PC-9 (cell line): Measurements from ENCODE around the gene TMEM123. TPM values are rescaled to one million over a fixed set of nuclear protein-coding genes. Genes with fewer than 3 reads are reported as not detected.

Experiments used
- BruUV-seq: library from RNA; stranded (reverse); fragments of 400-500 nt; replicated peaks from 2 replicates; lab custom pipeline; 2021; lab: Mats Ljungman, UMichigan
- CTCF ChIA-PET: fragments of 300-600 bp; sonication (Branson Sonifier 250); formaldehyde crosslinking; loops from one replicate; lab custom pipeline; 2022; ENCODE audit warnings: antibody characterized with exemption; lab: Charles Lee
- POLR2A ChIA-PET: fragments of 300-600 bp; sonication (Branson Sonifier 250); formaldehyde crosslinking; loops from one replicate; lab custom pipeline; 2022; ENCODE audit warnings: antibody characterized with exemption; ENCODE audit not compliant: unreplicated experiment; lab: Charles Lee
- DNase-seq, 2 experiments: peaks; one replicate each; pipeline versions ENCODE4 v3.0.0 to v3.0.0-alpha.2; 2015 to 2022; ENCODE audit warnings: mixed read lengths in 1 of 2
- H2AFZ ChIP-seq: fragments of 200-600 bp; sonication (generic); 2 replicates; pipeline ENCODE4 v1.8.1; 2017; ENCODE audit warnings: antibody characterized with exemption
- H3F3A ChIP-seq: fragments of 200-600 bp; sonication (generic); 2 replicates; pipeline ENCODE4 v1.8.1; 2017; ENCODE audit warnings: antibody characterized with exemption, mild to moderate bottlenecking, low read depth; ENCODE audit not compliant: insufficient read depth
- H3K27ac ChIP-seq: fragments of 200-600 bp; sonication (generic); 2 replicates; pipeline ENCODE4 v1.6.1; 2016; ENCODE audit warnings: mixed run types
- H3K27me3 ChIP-seq: fragments of 200-600 bp; sonication (generic); 2 replicates; pipeline ENCODE4 v1.6.1; 2016; ENCODE audit warnings: low read depth, mixed run types; ENCODE audit not compliant: insufficient read depth
- H3K36me3 ChIP-seq: fragments of 200-600 bp; sonication (generic); 2 replicates; pipeline ENCODE4 v1.6.1; 2016; ENCODE audit warnings: low read depth, mixed run types
- H3K4me1 ChIP-seq: fragments of 200-600 bp; sonication (generic); replicated peaks from 2 replicates; pipeline ENCODE4 v1.6.1; 2016; ENCODE audit warnings: mixed run types; ENCODE audit not compliant: insufficient read depth
- H3K4me2 ChIP-seq: fragments of 200-600 bp; sonication (generic); 2 replicates; pipeline ENCODE4 v1.6.1; 2017; ENCODE audit warnings: mixed run types
- H3K4me3 ChIP-seq: fragments of 200-600 bp; sonication (generic); 2 replicates; pipeline ENCODE4 v1.6.1; 2016; ENCODE audit warnings: mixed run types
- H3K79me2 ChIP-seq: fragments of 200-600 bp; sonication (generic); 2 replicates; pipeline ENCODE4 v1.6.1; 2017; ENCODE audit warnings: low read depth, mixed run types
- H3K9me2 ChIP-seq: fragments of 200-600 bp; sonication (generic); 2 replicates; pipeline ENCODE4 v1.8.1; 2017; ENCODE audit warnings: mild to moderate bottlenecking; ENCODE audit not compliant: insufficient read depth
- H3K9me3 ChIP-seq: fragments of 200-600 bp; sonication (generic); 2 replicates; pipeline ENCODE4 v1.8.1; 2016; ENCODE audit warnings: low read depth; ENCODE audit not compliant: insufficient read depth
- H4K20me1 ChIP-seq: fragments of 200-600 bp; sonication (generic); 2 replicates; pipeline ENCODE4 v1.8.1; 2017; ENCODE audit not compliant: insufficient read depth
- CTCF ChIP-seq: fragments of 200-600 bp; sonication (generic); conservative IDR thresholded peaks from 2 replicates; pipeline ENCODE4 v1.6.1; 2017; ENCODE audit warnings: mixed run types, antibody characterized with exemption, mild to moderate bottlenecking, moderate library complexity
- EZH2 ChIP-seq: fragments of 200-600 bp; sonication (generic); IDR thresholded peaks from 2 replicates; pipeline ENCODE4 v1.8.0; 2017; ENCODE audit warnings: antibody characterized with exemption, low read depth
- intact Hi-C: fragments of 100-400 bp; cut with micrococcal nuclease; formaldehyde crosslinking; loops from one replicate; pipeline ENCODE4 v1.10.0; 2022; ENCODE audit not compliant: unreplicated experiment
- total RNA-seq: library from RNA; stranded (reverse); gene quantifications from 2 replicates; pipeline ENCODE4 v1.2.3, GENCODE V29; 2021

The TMEM123 gene
- total RNA-seq, 1 experiment from 2014 or later, result 201 TPM

- no peak for TF ChIP-seq CTCF
- TF ChIP-seq EZH2, result no peak
- no TSS peak for BruUV-seq
- Histone ChIP-seq H3K27me3 (no peaks in the 10 kb centered on the region), H4K20me1 (no peaks in the 10 kb centered on the region; the same call in 1 of the 2 replicates), H3K4me1 (no peaks in the 10 kb centered on the region), H3K36me3 (peaks cover 22% of the 10 kb centered on the region; the same call in 1 of the 2 replicates), H3F3A (no peaks in the 10 kb centered on the region), H3K27ac (no peak overlapping the region), H3K79me2 (no peaks in the 10 kb centered on the region), H3K4me2 (no peak overlapping the region), H3K4me3 (no peak overlapping the region), H3K9me3 (no peaks in the 10 kb centered on the region), H3K9me2 (no peaks in the 10 kb centered on the region), H2AFZ (no peak overlapping the region)
- ChIA-PET POLR2A (interaction anchor here (0.5 kb wide), 1 partner anchor 222 kb away, joined by 4 read pairs; no protein-coding TSS in a partner anchor), CTCF (no interaction called here)
- no peak for DNase-seq
- intact Hi-C loops, result no loop called here
Measured at GRCh38 chr11:102393272-102393730, 59.3 kb downstream of the TMEM123 start.

GRCh38 chr11:102391549-102392237 lies 60.9 kb downstream of the TMEM123 start:
- TF ChIP-seq CTCF (no peak), EZH2 (no peak)
- Histone ChIP-seq H3K79me2 (no peaks in the 10 kb centered on the region), H3K4me2 (no peak overlapping the region), H3K9me3 (no peaks in the 10 kb centered on the region), H3K9me2 (no peaks in the 10 kb centered on the region), H3K36me3 (0 out of 2 replicates have a peak, but pooled peaks cover 10% of the 10 kb centered on the region), H3F3A (no peaks in the 10 kb centered on the region), H3K4me1 (no peaks in the 10 kb centered on the region), H2AFZ (no peak overlapping the region), H3K27me3 (no peaks in the 10 kb centered on the region), H3K4me3 (no peak overlapping the region), H4K20me1 (no peaks in the 10 kb centered on the region; the same call in 1 of the 2 replicates), H3K27ac (no peak overlapping the region)
- no peak for DNase-seq
- BruUV-seq, result no TSS peak
- ChIA-PET CTCF (interaction anchor here (1.7 kb wide), 1 partner anchor 275 kb away, joined by 6 read pairs; no protein-coding TSS in a partner anchor), POLR2A (no interaction called here)
- intact Hi-C loops, result no loop called here

GRCh38 chr11:102390667-102391465 lies 61.7 kb downstream of the TMEM123 start:
- ChIA-PET POLR2A (no interaction called here), CTCF (interaction anchor here (0.5 to 1.7 kb wide), 5 partner anchors 88 to 674 kb away, joined by 3 to 7 read pairs (median 5); no protein-coding TSS in a partner anchor)
- TF ChIP-seq CTCF, result peak; percentile 96
- TF ChIP-seq EZH2, result no peak
- Histone ChIP-seq H3K4me3 (no peak overlapping the region), H3K9me2 (no peaks in the 10 kb centered on the region), H3K27me3 (no peaks in the 10 kb centered on the region), H2AFZ (no peak overlapping the region), H3K36me3 (0 out of 2 replicates have a peak, but pooled peaks cover 3% of the 10 kb centered on the region), H3K27ac (no peak overlapping the region), H3K79me2 (no peaks in the 10 kb centered on the region), H3K4me2 (no peak overlapping the region), H3F3A (no peaks in the 10 kb centered on the region), H4K20me1 (no peaks in the 10 kb centered on the region; the same call in 1 of the 2 replicates), H3K9me3 (no peaks in the 10 kb centered on the region), H3K4me1 (no peaks in the 10 kb centered on the region)
- intact Hi-C loops, result loop anchor here (1.0 kb wide), 2 partner anchors 104 to 275 kb away; no protein-coding TSS in a partner anchor
- no TSS peak for BruUV-seq
- DNase-seq, result peak; percentile 45 to 55
